Panc1 (cell line): ENCODE results near the gene ELMOD1.

Source experiments
- CTCF ChIP-seq: fragments of 450-650 bp; IDR thresholded peaks from 2 replicates; pipeline ENCODE4 v1.5.1; 2017; ENCODE audit warnings: mild to moderate bottlenecking
- POLR2AphosphoS5 ChIP-seq: IDR thresholded peaks from 2 replicates; pipeline ENCODE4 v1.6.1; 2012; ENCODE audit warnings: mild to moderate bottlenecking, low read depth, low read length, moderate library complexity
- SIN3A ChIP-seq: IDR thresholded peaks from 2 replicates; pipeline ENCODE4 v1.6.1; 2012; ENCODE audit warnings: low read depth, mild to moderate bottlenecking, low read length, moderate library complexity, borderline replicate concordance; ENCODE audit not compliant: insufficient read depth

DNA sequence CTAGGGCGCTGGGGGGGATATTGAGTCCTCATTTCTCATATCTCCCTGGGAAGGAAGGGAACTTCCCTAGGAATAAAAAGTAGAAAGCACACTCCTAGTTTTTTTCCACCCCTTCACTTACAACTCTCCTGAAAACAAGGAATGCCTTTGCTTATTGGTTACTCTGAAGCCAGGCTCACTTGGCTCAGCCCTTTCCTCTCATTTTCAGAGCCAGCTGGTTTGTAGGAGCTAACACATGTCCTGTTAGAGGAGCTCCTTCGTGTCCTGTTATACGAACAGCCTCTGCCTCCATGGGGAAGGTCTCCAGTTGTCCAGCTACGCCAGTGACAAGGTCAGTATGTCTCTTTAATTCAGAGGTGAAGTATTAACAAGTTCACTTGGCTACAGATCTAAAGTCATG lies 43.0 kb upstream of the ELMOD1 start:
- TF ChIP-seq POLR2AphosphoS5 = no peak
- TF ChIP-seq CTCF = peak; percentile 12; the same call in 1 of the 2 replicates
- no peak for TF ChIP-seq SIN3A
